Vagina (tissue), 2 donors: ENCODE measurements around the gene LEFTY1.

ENCODE experiments used
- CTCF ChIP-seq, 3 experiments: fragments of 450-650 bp in 2 of 3; fragments of 200-600 bp in 1 of 3; sonication (generic) in 1 of 3; IDR thresholded peaks; one replicate each; pipeline ENCODE4 v1.5.1; 2017 to 2019; ENCODE audit warnings: antibody characterized with exemption in 3 of 3, mild to moderate bottlenecking in 2 of 3, moderate library complexity in 2 of 3
- POLR2A ChIP-seq, 2 donors: fragments of 450-650 bp; IDR thresholded peaks; one replicate each; pipeline ENCODE4 v1.6.1; 2017; ENCODE audit warnings: antibody characterized with exemption in 2 of 2, mild to moderate bottlenecking in 2 of 2, moderate library complexity in 2 of 2
- POLR2AphosphoS5 ChIP-seq, 2 donors: sonication (generic); formaldehyde crosslinking; IDR thresholded peaks; one replicate each; pipeline ENCODE4 v1.9.0; 2017; ENCODE audit warnings: antibody characterized with exemption in 2 of 2, mild to moderate bottlenecking in 2 of 2, low read depth in 1 of 2; ENCODE audit not compliant: insufficient read depth in 1 of 2

DNA sequence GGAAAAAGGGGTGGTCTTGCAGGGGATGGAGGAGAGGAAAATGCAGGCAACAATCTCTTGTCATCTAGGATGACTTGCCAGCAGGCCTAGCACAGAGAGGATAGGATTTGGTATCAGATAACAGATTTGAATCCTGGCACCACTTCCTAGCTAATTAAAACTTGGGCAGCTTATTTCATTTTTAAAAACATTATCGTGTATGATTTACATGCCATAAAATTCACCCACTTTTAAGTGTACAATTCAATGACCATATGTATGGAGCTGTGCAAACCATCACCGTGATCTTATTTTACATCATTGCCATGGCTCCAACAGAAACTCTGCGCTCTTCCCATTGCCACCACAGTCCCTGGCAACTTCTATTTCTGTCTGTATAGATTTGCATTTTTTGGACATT is 28.2 kb upstream of the LEFTY1 start:
- no peak for TF ChIP-seq POLR2AphosphoS5 (IDR thresholded peaks at IDR 0.05; ENCODE audit: insufficient read depth in 1 of 2, low read depth in 1 of 2)
- TF ChIP-seq CTCF (IDR thresholded peaks at IDR 0.05): no peak
- TF ChIP-seq POLR2A (IDR thresholded peaks at IDR 0.05): no peak
